Tibial nerve (tissue), 4 donors: ENCODE results near the gene NDST1. TPM values are rescaled to one million over a fixed set of nuclear protein-coding genes. Genes with fewer than 3 reads are reported as not detected.
A peak's percentile ranks its signal among the peaks of the same experiment; 100 is the strongest.

Experiments used
- DNase-seq, 2 donors: peaks; one replicate each; pipeline ENCODE4 v3.0.0-alpha.2; 2019; ENCODE audit warnings: low spot score in 2 of 2
- H3K27ac ChIP-seq, 4 donors: fragments of 200-600 bp; sonication (generic) in 3 of 4; one replicate each; pipeline ENCODE4 v1.5.1; 2017 to 2019; ENCODE audit warnings: mild to moderate bottlenecking in 1 of 4
- H3K27me3 ChIP-seq, 2 donors: fragments of 200-600 bp; sonication (generic) in 1 of 2; one replicate each; pipeline versions ENCODE4 v1.5.1 to v1.6.0; 2017 to 2019
- H3K36me3 ChIP-seq, 3 donors: fragments of 200-600 bp; sonication (generic); one replicate each; pipeline ENCODE4 v1.5.1; 2018 to 2019
- H3K4me1 ChIP-seq, 4 donors: fragments of 200-600 bp; sonication (generic) in 3 of 4; one replicate each; pipeline ENCODE4 v1.5.1; 2017 to 2019
- H3K4me3 ChIP-seq, 4 donors: fragments of 200-600 bp; sonication (generic) in 3 of 4; one replicate each; pipeline ENCODE4 v1.5.1; 2017 to 2019; ENCODE audit warnings: mild to moderate bottlenecking in 1 of 4, moderate library complexity in 1 of 4
- H3K9me3 ChIP-seq, 4 donors: fragments of 200-600 bp; sonication (generic) in 3 of 4; one replicate each; pipeline ENCODE4 v1.5.1; 2017 to 2019
- CTCF ChIP-seq, 5 experiments: fragments of 200-600 bp in 3 of 5; fragments of 450-650 bp in 2 of 5; sonication (generic) in 3 of 5; IDR thresholded peaks; one replicate each; pipeline ENCODE4 v1.5.1; 2016 to 2019; ENCODE audit warnings: antibody characterized with exemption in 5 of 5, mild to moderate bottlenecking in 3 of 5, moderate library complexity in 2 of 5
- EP300 ChIP-seq, 2 donors: sonication (generic); formaldehyde crosslinking; IDR thresholded peaks; one replicate each; pipeline ENCODE4 v1.6.1; 2017; ENCODE audit warnings: antibody characterized with exemption in 2 of 2, mild to moderate bottlenecking in 1 of 2
- POLR2A ChIP-seq, 2 donors: fragments of 450-650 bp; IDR thresholded peaks; one replicate each; pipeline ENCODE4 v1.6.1; 2017; ENCODE audit warnings: antibody characterized with exemption in 2 of 2, mild to moderate bottlenecking in 2 of 2, moderate library complexity in 2 of 2
- WGBS, 2 donors: methylation state at CpG; one replicate each; pipeline ENCODE4 v1.1.5; 2018; 5-methylcytosine and 5-hydroxymethylcytosine counted together
- total RNA-seq, 4 donors: library from RNA; depleted of rRNA; stranded (reverse); fragments of >200 nt; gene quantifications; one replicate each; pipeline ENCODE4 v1.1.0, GENCODE V29; 2016

The NDST1 gene
- total RNA-seq, 4 donors from 2014 or later = 53.2 to 137 (median 104) TPM

- Histone ChIP-seq H3K27ac (peak overlapping the region in 3 of 4 donors; percentile 62 to 71 (median 63)), H3K9me3 (no peaks in the 10 kb centered on the region), H3K36me3 (peaks cover 6 to 76% (median 7%) of the 10 kb centered on the region in 3 donors), H3K4me3 (no peak overlapping the region), H3K27me3 (no peaks in the 10 kb centered on the region), H3K4me1 (peaks cover 0 to 60% (median 9%) of the 10 kb centered on the region in 4 donors)
- no peak for DNase-seq
- TF ChIP-seq EP300 (IDR thresholded peaks at IDR 0.05) (no peak), CTCF (IDR thresholded peaks at IDR 0.05) (no peak), POLR2A (IDR thresholded peaks at IDR 0.05) (no peak)
- 49 to 51% methylated on average over 5 of the region's 5 CpGs for WGBS, 2 donors
These were observed 25.1 kb downstream of the NDST1 start for GRCh38 chr5:150532996-150533395.

GRCh38 chr5:150534811-150535210 lies 26.9 kb downstream of the NDST1 start:
- Histone ChIP-seq H3K27ac (peak overlapping the region in 3 of 4 donors; percentile 29 to 71 (median 37)), H3K4me3 (no peak overlapping the region), H3K36me3 (peaks cover 5 to 85% (median 6%) of the 10 kb centered on the region in 3 donors), H3K4me1 (peaks cover 0 to 53% (median 5%) of the 10 kb centered on the region in 4 donors), H3K27me3 (no peaks in the 10 kb centered on the region), H3K9me3 (no peaks in the 10 kb centered on the region)
- 46 to 48% methylated on average over 7 to 9 of the region's 9 CpGs for WGBS, 2 donors
- no peak for DNase-seq
- no peak for TF ChIP-seq EP300 (IDR thresholded peaks at IDR 0.05)
- no peak for TF ChIP-seq CTCF (IDR thresholded peaks at IDR 0.05)
- no peak for TF ChIP-seq POLR2A (IDR thresholded peaks at IDR 0.05)

GRCh38 chr5:150535611-150536010 lies 27.7 kb downstream of the NDST1 start:
- Histone ChIP-seq H3K9me3 (no peaks in the 10 kb centered on the region), H3K27ac (peak overlapping the region in 1 of 4 donors; percentile 71), H3K4me3 (no peak overlapping the region), H3K4me1 (peaks cover 0 to 51% (median 2%) of the 10 kb centered on the region in 4 donors), H3K27me3 (no peaks in the 10 kb centered on the region), H3K36me3 (peaks cover 5 to 93% (median 13%) of the 10 kb centered on the region in 3 donors)
- TF ChIP-seq POLR2A (IDR thresholded peaks at IDR 0.05) (no peak), EP300 (IDR thresholded peaks at IDR 0.05) (no peak)
- WGBS, 2 donors = 91 to 98% methylated on average over 6 to 10 of the region's 14 CpGs
- no peak for DNase-seq

- peaks cover 7 to 100% (median 13%) of the 10 kb centered on the region in 3 donors for H3K36me3 ChIP-seq
- peaks cover 0 to 31% (median 3%) of the 10 kb centered on the region in 4 donors for H3K4me1 ChIP-seq
- no peak for TF ChIP-seq EP300 (IDR thresholded peaks at IDR 0.05)
- TF ChIP-seq CTCF (IDR thresholded peaks at IDR 0.05) = no peak
- no peak for TF ChIP-seq POLR2A (IDR thresholded peaks at IDR 0.05)
- peak overlapping the region in 1 of 4 donors; percentile 23 for H3K27ac ChIP-seq
- no peaks in the 10 kb centered on the region for H3K9me3 ChIP-seq
- DNase-seq = no peak
- 84 to 85% methylated on average over 8 of the region's 8 CpGs for WGBS, 2 donors
- H3K4me3 ChIP-seq = no peak overlapping the region
- H3K27me3 ChIP-seq = no peaks in the 10 kb centered on the region
These were observed 30.3 kb downstream of the NDST1 start for GRCh38 chr5:150538007-150538917.

- H3K27ac ChIP-seq = peak overlapping the region in 2 of 4 donors; percentile 23 to 36
- H3K36me3 ChIP-seq = peaks cover 7 to 100% (median 13%) of the 10 kb centered on the region in 3 donors
- peaks cover 0 to 24% (median 3%) of the 10 kb centered on the region in 4 donors for H3K4me1 ChIP-seq
- H3K9me3 ChIP-seq = no peaks in the 10 kb centered on the region
- 65 to 75% methylated on average over 9 of the region's 9 CpGs for WGBS, 2 donors
- no peak for TF ChIP-seq EP300 (IDR thresholded peaks at IDR 0.05)
- TF ChIP-seq CTCF (IDR thresholded peaks at IDR 0.05) = no peak
- no peak for DNase-seq
- no peak overlapping the region for H3K4me3 ChIP-seq
- H3K27me3 ChIP-seq = no peaks in the 10 kb centered on the region
These were observed 31.3 kb downstream of the NDST1 start for GRCh38 chr5:150539206-150539605.
